ENCODE results near the gene MRPS24. TPM values are rescaled to one million over a fixed set of nuclear protein-coding genes. Genes with fewer than 3 reads are reported as not detected.

Gene MRPS24
- total RNA-seq, 1 donor from 2014 or later: 168 TPM

DNA sequence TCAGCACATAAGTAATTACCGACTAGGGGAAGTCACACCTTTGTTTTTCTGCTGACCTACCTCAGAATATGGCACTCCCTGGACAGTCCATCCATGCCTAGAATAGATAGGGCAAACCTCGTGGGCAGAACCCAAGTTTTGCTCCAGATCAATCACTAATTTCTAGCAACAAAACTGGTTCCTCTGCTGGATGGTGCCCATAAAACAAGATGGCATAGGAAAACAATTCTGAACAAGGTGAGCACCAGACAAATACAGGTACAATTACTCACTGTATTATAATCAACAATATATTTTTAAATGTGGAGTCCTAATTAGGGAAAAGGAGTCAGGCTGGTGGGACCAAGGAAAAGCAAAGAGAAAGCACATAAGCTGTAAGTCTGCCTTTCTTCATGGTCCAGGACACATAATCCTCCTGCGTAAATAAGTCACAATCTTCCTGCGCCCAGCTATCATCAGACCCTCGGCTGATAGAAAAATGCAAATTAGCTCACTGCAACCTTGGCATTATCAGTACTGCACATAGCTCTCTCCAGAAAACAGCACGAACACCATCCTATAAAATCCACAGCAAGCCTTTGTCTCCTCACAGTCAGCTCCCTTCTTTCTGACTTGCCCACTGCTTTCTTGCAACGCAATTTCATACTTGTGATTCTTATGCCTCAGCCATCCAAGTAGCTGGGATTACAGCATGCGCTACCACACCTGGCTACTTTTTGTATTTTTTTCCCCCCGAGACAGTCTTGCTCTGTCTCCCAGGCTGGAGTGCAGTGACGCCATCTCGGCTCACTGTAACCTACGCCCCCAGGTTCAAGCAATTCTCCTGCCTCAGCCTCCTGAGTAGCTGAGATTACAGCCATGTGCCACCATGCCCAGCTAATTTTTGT is 22.0 kb upstream of the MRPS24 start:
- no peak overlapping the region for H3K4me3 ChIP-seq (ENCODE audit: low read depth, low read length)
- H3K36me3 ChIP-seq (ENCODE audit: control insufficient read depth, insufficient read depth, low read length): no peaks in the 10 kb centered on the region
- H3K27me3 ChIP-seq (ENCODE audit: control insufficient read depth, insufficient read depth, low read length): no peaks in the 10 kb centered on the region
- TF ChIP-seq, protein P1, sequence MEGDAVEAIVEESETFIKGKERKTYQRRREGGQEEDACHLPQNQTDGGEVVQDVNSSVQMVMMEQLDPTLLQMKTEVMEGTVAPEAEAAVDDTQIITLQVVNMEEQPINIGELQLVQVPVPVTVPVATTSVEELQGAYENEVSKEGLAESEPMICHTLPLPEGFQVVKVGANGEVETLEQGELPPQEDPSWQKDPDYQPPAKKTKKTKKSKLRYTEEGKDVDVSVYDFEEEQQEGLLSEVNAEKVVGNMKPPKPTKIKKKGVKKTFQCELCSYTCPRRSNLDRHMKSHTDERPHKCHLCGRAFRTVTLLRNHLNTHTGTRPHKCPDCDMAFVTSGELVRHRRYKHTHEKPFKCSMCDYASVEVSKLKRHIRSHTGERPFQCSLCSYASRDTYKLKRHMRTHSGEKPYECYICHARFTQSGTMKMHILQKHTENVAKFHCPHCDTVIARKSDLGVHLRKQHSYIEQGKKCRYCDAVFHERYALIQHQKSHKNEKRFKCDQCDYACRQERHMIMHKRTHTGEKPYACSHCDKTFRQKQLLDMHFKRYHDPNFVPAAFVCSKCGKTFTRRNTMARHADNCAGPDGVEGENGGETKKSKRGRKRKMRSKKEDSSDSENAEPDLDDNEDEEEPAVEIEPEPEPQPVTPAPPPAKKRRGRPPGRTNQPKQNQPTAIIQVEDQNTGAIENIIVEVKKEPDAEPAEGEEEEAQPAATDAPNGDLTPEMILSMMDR (IDR thresholded peaks at IDR 0.05; ENCODE audit: insufficient read depth, low read length, poor library complexity, severe bottlenecking): no peak
- no peak for DNase-seq (ENCODE audit: low read depth)

DNA sequence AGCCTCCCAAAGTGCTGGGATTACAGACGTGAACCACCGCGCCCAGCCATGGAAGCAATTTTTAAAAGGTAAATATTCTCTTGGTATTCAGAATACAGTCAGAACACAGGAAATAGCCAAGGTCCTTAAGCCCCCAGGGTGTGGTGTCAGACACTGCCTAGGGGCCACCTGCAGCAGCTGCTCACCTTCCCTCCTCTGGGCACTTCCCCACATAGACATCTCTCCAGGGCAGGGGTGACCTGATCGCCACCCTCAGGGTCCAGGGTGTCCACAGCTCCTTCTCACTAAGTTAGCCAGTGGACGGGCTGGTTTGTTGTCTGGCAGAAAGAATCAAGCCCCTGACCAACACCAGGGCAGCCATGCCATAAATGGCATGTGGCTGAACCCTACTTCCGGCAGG is 21.2 kb upstream of the MRPS24 start:
- no peak overlapping the region for H3K4me3 ChIP-seq (ENCODE audit: low read depth, low read length)
- H3K27me3 ChIP-seq (ENCODE audit: control insufficient read depth, insufficient read depth, low read length): no peaks in the 10 kb centered on the region
- no peak for DNase-seq (ENCODE audit: low read depth)
- no peaks in the 10 kb centered on the region for H3K36me3 ChIP-seq (ENCODE audit: control insufficient read depth, insufficient read depth, low read length)
- TF ChIP-seq, protein P1 (IDR thresholded peaks at IDR 0.05; ENCODE audit: insufficient read depth, low read length, poor library complexity, severe bottlenecking): no peak

DNA sequence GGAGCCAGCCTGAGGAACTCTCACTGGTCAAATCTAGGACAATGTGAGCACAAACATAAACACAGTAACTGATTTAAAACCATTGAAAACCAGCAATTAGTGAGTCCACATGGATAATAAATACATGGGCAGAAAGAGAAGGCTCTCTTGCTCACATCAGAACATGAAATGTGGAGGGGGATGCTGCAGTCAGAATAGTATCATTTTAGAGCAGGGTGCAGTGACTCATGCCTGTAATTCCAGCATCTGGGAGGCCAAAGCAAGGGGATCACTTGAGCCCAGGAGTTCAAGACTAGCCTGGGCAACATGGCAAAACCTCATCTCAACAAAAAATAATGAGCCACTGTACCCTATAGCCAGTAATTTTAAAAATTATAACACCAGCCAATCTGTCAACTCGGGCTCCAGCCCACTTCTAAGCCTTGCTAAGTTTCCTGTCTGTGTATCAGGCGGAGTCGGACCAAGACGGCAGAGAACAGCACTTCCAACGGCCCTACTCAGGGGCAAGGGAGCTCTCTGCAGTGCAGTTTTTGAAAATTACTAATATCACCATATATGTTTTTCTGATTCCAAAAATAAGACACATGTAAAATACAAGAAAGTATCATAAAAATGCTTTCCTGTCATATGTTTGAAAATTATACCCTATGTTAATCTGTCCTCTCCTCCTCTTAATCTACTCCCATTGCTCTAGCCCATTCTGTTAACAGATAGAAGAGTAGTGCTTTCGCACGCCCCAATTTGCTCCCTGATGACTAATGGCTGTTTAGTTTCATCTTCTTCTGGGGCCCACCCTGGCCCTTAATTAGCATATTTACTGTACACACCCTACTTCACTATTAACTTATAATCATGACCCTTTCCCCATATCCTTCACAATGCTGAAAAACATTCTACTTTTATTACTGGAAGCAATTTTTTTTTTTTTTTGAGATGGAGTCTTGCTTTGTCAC is 20.0 kb upstream of the MRPS24 start:
- H3K4me3 ChIP-seq (ENCODE audit: low read depth, low read length): no peak overlapping the region
- peaks cover under 1% of the 10 kb centered on the region for H3K36me3 ChIP-seq (ENCODE audit: control insufficient read depth, insufficient read depth, low read length)
- no peak for DNase-seq (ENCODE audit: low read depth)
- H3K27me3 ChIP-seq (ENCODE audit: control insufficient read depth, insufficient read depth, low read length): no peaks in the 10 kb centered on the region
- TF ChIP-seq, protein P1 (IDR thresholded peaks at IDR 0.05; ENCODE audit: insufficient read depth, low read length, poor library complexity, severe bottlenecking): no peak

DNA sequence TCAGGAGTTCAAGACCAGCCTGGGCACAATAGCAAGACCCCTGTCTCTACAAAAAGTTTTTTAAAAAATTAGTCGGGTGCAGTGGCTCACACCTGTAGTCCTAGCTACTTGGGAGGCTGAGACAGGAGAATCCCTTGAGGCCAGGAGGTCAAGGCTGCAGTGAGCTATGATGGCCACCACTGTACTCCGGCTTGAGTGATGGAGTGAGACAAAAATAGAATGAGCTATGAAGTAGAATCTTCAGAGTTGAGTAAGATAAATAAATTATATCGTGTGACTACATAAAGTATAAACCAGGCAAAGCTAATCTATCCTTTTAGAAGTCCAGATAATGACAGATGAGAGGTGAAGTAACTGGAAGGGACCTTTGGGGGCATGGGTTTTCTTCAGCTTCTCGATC is 15.3 kb upstream of the MRPS24 start:
- DNase-seq (ENCODE audit: low read depth): no peak
- Histone ChIP-seq H3K27me3 (ENCODE audit: control insufficient read depth, insufficient read depth, low read length) (no peaks in the 10 kb centered on the region), H3K36me3 (ENCODE audit: control insufficient read depth, insufficient read depth, low read length) (peaks cover 3% of the 10 kb centered on the region), H3K4me3 (ENCODE audit: low read depth, low read length) (no peak overlapping the region)
- TF ChIP-seq, protein P1 (IDR thresholded peaks at IDR 0.05; ENCODE audit: insufficient read depth, low read length, poor library complexity, severe bottlenecking): no peak

DNA sequence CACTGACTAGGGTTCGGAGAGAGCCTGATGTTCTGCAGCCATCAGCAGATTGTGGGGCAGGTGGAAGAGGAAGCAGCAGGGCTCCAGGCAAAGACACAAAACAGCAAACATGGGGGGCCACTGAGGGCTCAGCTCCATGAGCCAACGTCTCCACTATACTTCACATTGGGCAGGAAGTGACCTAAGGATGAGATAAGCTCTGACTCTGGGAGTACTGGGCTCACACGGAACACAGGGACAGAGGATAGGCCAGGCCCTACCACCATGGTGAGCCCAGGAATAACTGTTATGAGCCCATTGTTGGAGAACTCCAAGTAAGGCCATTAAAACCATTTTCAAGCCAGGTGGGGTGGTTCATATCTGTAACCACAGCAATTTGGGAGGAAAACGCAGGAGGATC is 14.9 kb upstream of the MRPS24 start:
- TF ChIP-seq, protein P1 (IDR thresholded peaks at IDR 0.05; ENCODE audit: insufficient read depth, low read length, poor library complexity, severe bottlenecking): no peak
- Histone ChIP-seq H3K27me3 (ENCODE audit: control insufficient read depth, insufficient read depth, low read length) (no peaks in the 10 kb centered on the region), H3K36me3 (ENCODE audit: control insufficient read depth, insufficient read depth, low read length) (peaks cover 3% of the 10 kb centered on the region), H3K4me3 (ENCODE audit: low read depth, low read length) (no peak overlapping the region)
- DNase-seq (ENCODE audit: low read depth): no peak
